ENCODE data around the gene GNA14. TPM values are rescaled to one million over a fixed set of nuclear protein-coding genes. Genes with fewer than 3 reads are reported as not detected.
"Not testable (repeated sequence)": the region's sequence is repeated elsewhere in the genome, so short reads cannot be mapped to it uniquely, and the experiment has no call there.

The GNA14 gene
- total RNA-seq, 6 experiments from 2014 or later: 2.3 to 4.2 (median 3.8) TPM

DNA sequence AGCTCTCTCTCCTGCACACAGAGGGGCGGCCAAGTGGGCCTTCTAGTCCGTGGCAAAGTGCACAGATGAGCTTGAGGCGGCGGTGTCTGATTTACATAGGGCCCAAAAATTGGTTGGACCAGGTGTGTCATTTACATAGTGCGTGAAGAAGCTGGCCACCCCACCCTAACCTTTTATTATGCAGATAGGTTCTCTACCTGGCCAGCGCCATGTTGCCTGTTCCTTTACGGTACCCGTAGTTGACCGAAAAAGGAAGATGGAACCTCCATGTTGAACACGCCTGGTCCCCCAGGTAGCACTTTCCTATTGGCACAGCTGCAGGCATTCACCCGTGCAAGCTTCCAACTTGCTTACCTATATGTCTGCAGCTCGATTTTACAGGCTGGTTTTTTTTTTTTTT, 61.5 kb downstream of the GNA14 start:
- no peak overlapping the region for H3K4me3 ChIP-seq
- no peak overlapping the region for H3K27ac ChIP-seq
- WGBS (ENCODE audit: insufficient coverage, low coverage, low lambda C conversion rate, missing lambda C conversion rate): 91% methylated on average over 8 of the region's 12 CpGs
- no peak for ATAC-seq
- DNase-seq: no peak
- intact Hi-C loops (cut with DNase I): no loop called here
- H3K9me3 ChIP-seq: no peaks in the 10 kb centered on the region
- no peaks in the 10 kb centered on the region for H3K27me3 ChIP-seq
- no peaks in the 10 kb centered on the region for H3K36me3 ChIP-seq
- no peaks in the 10 kb centered on the region for H3K4me1 ChIP-seq
- TF ChIP-seq CTCF (IDR thresholded peaks at IDR 0.05): no peak
- TF ChIP-seq POLR2A (IDR thresholded peaks at IDR 0.05): no peak

GRCh38 chr9:77585335-77585786, 62.8 kb downstream of the GNA14 start:
- DNase-seq (no peak), ATAC-seq (no peak)
- 55% methylated on average over 2 of the region's 2 CpGs for WGBS (ENCODE audit: insufficient coverage, low coverage, low lambda C conversion rate, missing lambda C conversion rate)
- Histone ChIP-seq H3K36me3 (no peaks in the 10 kb centered on the region), H3K9me3 (no peaks in the 10 kb centered on the region), H3K4me1 (no peaks in the 10 kb centered on the region), H3K27ac (no peak overlapping the region), H3K27me3 (no peaks in the 10 kb centered on the region), H3K4me3 (no peak overlapping the region)
- intact Hi-C loops (cut with DNase I): no loop called here
- TF ChIP-seq CTCF (IDR thresholded peaks at IDR 0.05) (no peak), POLR2A (IDR thresholded peaks at IDR 0.05) (no peak)

GRCh38 chr9:77584927-77585326, 63.2 kb downstream of the GNA14 start:
- H3K9me3 ChIP-seq; ATAC-seq; H3K27ac ChIP-seq; H3K36me3 ChIP-seq; H3K4me1 ChIP-seq; intact Hi-C loops (cut with DNase I); H3K4me3 ChIP-seq; H3K27me3 ChIP-seq; DNase-seq: not testable (repeated sequence)
- 74% methylated on average over 4 of the region's 4 CpGs for WGBS (ENCODE audit: insufficient coverage, low coverage, low lambda C conversion rate, missing lambda C conversion rate)

DNA sequence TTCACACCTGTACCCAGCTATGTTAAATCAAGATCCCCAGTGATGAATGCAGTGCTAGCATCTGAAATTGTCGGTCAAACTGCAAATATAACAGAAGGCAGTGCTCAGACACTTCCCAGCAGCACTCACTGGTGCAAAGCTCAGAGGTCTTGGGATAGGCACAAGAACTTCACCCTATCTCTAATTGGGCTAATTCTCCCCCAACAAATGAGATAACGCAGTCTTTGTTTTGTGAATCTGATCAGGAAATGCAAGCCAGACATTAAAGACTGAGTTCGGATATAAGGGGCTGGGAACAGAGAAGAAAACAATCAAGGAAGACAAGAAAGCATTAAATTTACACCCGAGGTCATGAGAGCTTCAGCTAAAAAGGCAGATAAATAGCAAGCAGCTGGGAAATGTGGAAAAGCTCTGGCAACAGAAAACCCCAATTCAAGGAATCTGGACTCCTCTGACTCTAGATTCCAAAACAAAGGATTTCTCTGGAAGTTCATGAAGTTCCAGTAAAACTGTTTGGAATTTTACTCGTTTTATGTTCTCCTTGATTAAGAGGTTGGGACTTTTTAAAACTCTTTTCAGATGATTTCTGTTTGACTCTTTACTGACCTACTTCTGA, 65.1 kb downstream of the GNA14 start:
- DNase-seq: no peak
- no peak for TF ChIP-seq POLR2A (IDR thresholded peaks at IDR 0.05)
- no peak for TF ChIP-seq CTCF (IDR thresholded peaks at IDR 0.05)
- H3K27ac ChIP-seq: no peak overlapping the region

GRCh38 chr9:77582525-77582924, 65.6 kb downstream of the GNA14 start:
- no peak overlapping the region for H3K4me3 ChIP-seq
- DNase-seq (no peak), ATAC-seq (no peak)
- no peaks in the 10 kb centered on the region for H3K27me3 ChIP-seq
- no peaks in the 10 kb centered on the region for H3K4me1 ChIP-seq
- H3K9me3 ChIP-seq: no peaks in the 10 kb centered on the region
- intact Hi-C loops (cut with DNase I): no loop called here
- TF ChIP-seq POLR2A (IDR thresholded peaks at IDR 0.05): no peak
- TF ChIP-seq CTCF (IDR thresholded peaks at IDR 0.05): no peak
- H3K36me3 ChIP-seq: no peaks in the 10 kb centered on the region
- H3K27ac ChIP-seq: no peak overlapping the region
- whole genome bisulfite sequencing (ENCODE audit: insufficient coverage, low coverage, low lambda C conversion rate, missing lambda C conversion rate): 52% methylated on average over 3 of the region's 3 CpGs

More for the DNA sequence above, 65.1 kb downstream of the GNA14 start:
- no peaks in the 10 kb centered on the region for H3K36me3 ChIP-seq
- WGBS (ENCODE audit: insufficient coverage, low coverage, low lambda C conversion rate, missing lambda C conversion rate): 25% methylated on average over 4 of the region's 5 CpGs
- H3K9me3 ChIP-seq: no peaks in the 10 kb centered on the region
- peak in 1 of 4 donors; percentile 32 for ATAC-seq
- intact Hi-C loops (cut with DNase I): no loop called here
- no peaks in the 10 kb centered on the region for H3K4me1 ChIP-seq
- H3K27me3 ChIP-seq: no peaks in the 10 kb centered on the region
- H3K4me3 ChIP-seq: no peak overlapping the region

Data from right lobe of liver (tissue), 6 donors.